SH-SY5Y (cell line): ENCODE results near the gene POSTN.

Experiments used
- GATA2 ChIP-seq: IDR thresholded peaks from 2 replicates; pipeline ENCODE4 v1.6.1; 2011; ENCODE audit warnings: mild to moderate bottlenecking, low read depth, low read length
- GATA3 ChIP-seq: IDR thresholded peaks from 2 replicates; pipeline ENCODE4 v1.6.1; 2011; ENCODE audit warnings: low read depth, mild to moderate bottlenecking, low read length, moderate library complexity

The POSTN gene, protein sequence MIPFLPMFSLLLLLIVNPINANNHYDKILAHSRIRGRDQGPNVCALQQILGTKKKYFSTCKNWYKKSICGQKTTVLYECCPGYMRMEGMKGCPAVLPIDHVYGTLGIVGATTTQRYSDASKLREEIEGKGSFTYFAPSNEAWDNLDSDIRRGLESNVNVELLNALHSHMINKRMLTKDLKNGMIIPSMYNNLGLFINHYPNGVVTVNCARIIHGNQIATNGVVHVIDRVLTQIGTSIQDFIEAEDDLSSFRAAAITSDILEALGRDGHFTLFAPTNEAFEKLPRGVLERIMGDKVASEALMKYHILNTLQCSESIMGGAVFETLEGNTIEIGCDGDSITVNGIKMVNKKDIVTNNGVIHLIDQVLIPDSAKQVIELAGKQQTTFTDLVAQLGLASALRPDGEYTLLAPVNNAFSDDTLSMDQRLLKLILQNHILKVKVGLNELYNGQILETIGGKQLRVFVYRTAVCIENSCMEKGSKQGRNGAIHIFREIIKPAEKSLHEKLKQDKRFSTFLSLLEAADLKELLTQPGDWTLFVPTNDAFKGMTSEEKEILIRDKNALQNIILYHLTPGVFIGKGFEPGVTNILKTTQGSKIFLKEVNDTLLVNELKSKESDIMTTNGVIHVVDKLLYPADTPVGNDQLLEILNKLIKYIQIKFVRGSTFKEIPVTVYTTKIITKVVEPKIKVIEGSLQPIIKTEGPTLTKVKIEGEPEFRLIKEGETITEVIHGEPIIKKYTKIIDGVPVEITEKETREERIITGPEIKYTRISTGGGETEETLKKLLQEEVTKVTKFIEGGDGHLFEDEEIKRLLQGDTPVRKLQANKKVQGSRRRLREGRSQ

DNA sequence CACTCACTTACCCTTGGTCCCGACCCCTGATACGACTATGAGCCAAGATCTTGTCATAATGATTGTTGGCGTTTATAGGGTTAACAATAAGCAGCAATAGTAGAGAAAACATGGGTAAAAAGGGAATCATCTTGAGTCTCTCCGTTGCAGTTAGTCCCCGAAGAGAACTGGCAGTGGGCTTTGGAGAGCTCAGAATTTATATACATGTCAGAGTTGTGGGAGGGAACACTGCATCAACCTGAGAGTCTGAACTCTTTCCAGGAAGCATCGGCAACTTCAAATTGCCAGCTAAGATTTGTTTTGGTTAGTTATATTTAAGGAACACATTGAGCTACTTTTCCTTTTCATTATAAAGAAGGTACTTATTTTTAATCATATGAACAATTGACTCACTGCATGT, at the start of gene POSTN:
Gene POSTN (minus strand): TSS at position 172 of the 400 bp plus-strand sequence. CDS start 42 bp downstream, at position 130.
- no peak for TF ChIP-seq GATA2
- no peak for TF ChIP-seq GATA3

DNA sequence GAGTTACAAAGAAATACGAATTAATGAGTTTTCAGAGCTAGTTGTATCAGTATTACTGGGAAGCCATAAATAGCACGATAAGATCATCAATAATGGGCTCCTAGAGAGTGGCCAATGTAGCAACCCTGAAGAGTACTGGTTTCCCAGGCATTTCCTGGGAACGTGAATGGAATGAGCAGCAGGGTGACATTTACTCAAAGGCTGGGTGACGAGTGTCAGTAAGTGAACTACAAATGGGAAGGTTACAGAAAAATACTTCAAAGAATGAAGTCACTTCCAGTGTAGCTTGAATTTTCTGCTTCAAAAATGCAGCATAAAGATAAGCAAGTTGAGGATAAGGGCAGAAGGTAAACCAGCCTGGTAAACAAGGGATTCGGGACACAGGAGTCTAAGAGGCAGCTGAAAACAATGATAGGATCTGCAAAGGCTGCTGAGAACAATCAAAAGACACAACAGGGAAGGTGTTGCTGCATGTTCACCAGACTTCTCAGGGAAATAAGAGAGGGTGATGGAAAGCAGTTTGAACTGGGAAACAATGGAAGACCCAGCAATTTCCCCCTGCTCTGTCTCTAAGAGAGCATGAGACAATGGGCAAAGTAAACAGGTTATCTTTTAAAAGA, 48.6 kb upstream of the POSTN start:
- TF ChIP-seq GATA3 (no peak), GATA2 (no peak)

DNA sequence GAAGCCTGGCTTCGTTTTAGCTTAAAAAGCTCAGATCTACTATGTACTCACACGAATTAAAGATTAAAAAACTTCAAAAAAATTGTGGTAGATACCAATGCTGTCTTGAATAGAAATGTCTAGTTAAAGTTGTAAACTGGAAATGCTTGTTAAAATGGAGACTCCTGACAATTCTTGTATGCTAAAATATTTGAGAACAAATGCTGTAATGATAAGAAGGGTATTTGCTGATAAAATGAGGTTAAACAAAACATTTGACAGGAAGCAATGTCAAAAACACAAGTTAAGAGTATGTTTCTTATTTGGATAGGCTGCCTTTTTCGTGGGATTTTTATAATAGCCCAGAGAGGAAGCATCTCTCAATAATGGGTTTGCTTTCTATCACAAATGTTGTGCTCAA, 48.0 kb upstream of the POSTN start:
- TF ChIP-seq GATA2 (no peak), GATA3 (no peak)

DNA sequence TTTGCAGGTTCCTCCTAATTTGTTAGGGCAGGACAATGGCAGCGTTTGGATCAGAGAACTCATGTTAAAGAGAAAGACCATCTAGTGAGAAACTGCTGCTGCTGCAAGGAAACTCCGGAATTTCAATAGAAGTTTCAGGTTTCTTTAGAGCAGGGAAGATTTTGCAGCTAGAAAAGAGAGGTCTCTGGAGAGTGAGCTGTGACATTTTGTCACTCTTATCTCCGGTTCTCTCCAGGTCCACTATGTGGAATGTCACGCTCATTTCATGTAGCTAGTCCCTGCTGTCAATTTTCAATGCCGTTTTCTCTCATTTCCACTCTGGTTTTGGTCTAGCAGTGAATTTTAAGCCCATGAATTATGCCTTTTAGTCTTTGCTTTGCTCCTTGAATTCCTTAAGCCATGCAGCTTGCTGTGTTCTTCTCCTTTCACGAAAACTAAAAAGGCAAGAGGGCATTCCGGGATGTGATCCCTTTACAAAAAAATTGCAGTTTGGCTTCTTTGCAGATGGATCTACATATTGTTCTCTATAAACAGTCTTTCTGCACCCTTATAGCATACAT, 46.7 kb upstream of the POSTN start:
- TF ChIP-seq GATA2 (no peak), GATA3 (no peak)

DNA sequence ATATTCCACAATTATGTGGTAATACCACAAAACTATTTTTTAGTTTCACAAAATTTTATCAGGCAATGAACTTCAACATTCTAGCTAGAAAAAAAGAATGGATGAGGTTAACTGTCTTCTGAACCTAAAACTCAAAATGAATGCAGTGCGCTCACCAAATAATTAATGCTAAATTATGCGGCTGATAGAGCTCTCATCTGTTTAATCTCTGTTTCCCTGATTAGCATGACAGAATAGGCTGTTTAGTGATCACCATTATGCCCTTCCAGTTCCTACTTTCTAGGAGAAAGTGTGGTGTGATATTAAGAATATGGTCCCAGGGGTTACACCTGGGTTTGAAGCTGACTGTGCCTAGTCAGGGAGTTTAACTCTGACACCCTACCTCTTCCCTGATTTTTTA, 42.8 kb upstream of the POSTN start:
- no peak for TF ChIP-seq GATA2
- TF ChIP-seq GATA3 = no peak

DNA sequence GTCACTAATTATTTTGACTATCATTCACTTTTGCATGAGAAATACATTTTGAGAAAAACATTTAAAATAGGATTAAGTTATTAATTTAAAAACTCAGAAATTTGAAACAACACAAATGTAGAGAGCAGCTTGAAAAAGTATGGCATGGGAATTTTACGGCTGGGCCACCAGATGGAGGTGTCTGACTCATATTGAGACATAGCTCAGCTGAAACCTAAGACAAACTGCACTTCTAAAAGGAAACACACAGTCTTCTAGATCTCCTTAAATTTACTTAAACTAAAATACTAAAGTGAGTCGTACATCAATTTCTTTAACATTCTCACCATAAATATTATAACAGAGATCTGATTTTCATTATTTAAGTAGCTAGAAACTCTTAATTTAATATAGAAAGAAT, 41.9 kb upstream of the POSTN start:
- TF ChIP-seq GATA2 (no peak), GATA3 (no peak)

DNA sequence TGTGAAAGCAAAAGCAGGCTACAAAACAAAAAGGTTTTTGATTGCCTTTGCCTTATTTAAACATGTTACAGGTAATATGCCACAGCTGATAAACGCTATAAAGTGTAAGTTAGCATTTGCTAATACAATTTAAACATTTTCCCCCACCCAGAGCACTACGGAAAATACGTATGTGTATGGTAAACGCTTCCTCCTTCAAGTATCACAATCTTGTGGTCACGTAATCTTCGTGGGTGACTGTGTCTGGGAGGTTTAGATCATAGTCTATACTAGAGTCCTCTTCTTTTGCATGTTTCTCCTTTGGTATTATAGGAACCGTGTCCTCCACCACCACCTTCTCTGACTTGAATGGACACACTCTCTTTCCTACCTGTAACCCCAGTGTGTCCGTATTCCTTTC, 38.1 kb upstream of the POSTN start:
- TF ChIP-seq GATA2 (no peak), GATA3 (no peak)

DNA sequence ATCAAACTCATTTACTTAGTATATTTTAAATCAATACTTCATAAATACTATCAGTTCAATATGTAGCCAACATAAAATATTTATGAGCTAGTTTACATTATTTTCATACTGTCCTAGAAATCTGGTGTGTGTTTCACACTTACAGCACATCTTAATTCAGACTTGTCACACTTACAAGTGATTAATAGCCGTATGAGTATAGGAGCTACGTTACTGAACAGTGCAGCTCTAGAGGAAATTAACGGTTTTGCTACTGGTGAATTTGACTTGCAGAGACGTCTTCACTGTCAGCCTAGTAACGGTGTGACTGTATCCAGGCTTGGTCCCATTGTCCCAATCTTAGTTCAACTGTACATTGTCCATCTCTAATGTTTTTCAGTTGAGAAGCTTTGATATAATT, 33.7 kb upstream of the POSTN start:
- TF ChIP-seq GATA3 = no peak
- TF ChIP-seq GATA2 = no peak

DNA sequence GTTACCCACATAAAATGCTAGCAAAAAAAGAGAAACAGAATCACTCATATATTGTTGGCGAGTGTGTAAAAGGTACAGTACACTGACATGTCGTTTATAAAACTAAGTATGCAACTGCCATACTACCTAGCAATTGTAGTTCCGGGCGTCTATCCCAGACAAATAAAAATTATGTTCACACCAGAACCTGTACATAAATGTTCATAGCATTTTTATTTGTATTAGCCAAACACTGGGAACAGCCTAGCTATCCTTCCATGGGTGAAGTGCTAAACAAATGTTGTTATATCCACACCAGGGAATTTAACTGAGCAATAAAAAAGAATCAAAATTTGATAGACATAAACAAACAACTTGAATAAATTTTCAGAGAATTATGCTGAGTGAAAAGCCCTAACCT, 28.9 kb upstream of the POSTN start:
- no peak for TF ChIP-seq GATA2

DNA sequence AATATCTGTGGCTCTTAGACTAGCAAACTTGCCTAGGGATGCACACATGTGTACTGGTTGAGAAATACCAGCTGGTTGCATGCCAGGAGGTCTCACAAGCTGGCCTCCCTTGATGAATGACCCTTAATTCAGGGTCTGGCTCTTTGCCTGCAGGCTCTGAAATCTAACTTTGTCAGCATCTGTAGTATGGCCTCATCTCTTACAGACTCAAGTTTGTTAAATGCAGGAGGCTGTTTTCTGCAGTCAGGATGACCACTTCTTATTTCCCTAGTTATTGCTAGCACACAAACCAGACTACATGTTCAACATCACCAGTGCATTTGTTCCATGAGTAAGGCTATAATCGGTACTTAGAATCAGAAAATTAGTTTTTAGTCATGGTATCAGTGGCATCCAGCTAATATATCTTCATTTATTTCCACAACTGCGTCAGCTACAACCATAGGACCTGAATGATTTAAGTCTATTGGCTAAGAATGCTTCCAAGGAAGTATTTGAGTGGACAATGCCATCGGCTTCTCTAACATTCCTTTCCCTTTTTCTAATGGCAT, 23.3 kb upstream of the POSTN start:
- TF ChIP-seq GATA3 (no peak), GATA2 (no peak)

DNA sequence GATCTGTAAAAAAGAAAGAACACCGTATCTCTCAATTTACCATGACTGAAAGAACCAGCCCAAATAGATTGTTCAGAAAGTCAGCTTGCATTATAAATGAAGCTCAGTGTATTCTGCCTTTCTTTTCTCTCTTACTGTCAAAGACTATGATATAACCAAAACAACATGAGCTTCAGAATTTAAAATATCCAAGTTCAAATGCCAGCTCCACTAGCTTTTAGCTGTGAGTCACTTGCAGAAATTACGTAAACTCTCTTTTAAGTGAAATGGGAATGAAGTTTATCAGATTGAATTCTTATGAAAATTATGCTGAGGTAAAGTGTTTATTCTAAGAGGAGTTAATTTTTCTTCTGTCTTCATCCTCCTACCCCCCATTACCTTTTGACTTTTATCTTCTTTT, 20.0 kb upstream of the POSTN start:
- TF ChIP-seq GATA3 (no peak), GATA2 (no peak)

DNA sequence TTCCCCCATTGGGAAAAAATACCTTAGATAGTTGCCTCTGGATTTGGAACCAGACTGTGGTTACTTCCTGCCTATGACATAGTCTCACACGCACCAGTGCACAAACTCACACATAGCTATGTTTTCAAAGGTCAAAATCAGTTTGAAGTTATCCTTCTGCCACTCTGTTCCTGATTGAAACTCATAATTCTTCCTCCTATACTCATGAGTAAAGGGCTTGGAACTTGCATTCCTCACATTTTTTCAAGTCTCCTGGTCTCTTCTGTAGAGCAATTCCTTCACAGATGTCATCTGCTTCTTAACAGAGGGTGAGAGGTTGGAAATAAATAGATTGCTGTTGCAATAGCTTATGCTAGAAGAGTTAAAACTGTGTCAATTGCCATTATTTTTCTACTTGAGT, 18.6 kb upstream of the POSTN start:
- TF ChIP-seq GATA3 (no peak), GATA2 (no peak)

DNA sequence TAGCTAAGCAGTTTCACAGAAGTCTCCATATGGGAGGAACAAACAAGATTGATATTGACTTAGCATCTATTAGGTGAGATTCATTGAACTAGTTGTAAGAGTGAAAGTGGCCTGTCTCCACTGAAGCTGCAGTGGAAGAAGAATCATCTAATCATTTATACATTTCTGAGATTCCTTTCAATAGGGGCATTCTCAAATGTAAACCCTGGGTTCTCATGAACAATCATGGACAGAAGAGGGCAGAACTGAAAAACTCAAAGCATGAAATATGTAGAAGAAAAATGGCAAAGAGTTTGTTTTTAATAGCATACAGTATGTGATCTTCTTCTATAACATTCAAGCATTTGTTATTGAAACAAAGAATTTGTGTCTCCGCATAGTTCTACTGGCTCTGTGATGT, 17.6 kb upstream of the POSTN start:
- TF ChIP-seq GATA2 (no peak), GATA3 (no peak)

DNA sequence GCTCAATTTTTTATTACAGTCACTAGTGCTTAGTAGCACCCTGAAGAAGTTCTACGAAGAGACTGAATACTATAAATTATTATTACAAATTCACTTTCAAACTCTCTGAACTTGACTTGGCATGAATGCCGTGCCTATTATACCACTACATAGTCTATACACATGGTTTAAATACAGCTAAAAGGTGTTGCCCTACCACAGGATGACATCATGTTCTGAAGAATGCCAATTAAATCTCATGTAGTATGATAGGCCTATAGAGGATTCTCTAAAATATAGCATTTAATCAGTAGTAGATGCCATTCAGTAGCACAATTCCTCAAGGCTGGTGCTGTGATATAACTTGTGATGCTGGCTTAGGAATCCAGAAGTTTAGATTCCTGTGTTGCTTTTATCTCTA, 16.7 kb upstream of the POSTN start:
- TF ChIP-seq GATA3 (no peak), GATA2 (no peak)

DNA sequence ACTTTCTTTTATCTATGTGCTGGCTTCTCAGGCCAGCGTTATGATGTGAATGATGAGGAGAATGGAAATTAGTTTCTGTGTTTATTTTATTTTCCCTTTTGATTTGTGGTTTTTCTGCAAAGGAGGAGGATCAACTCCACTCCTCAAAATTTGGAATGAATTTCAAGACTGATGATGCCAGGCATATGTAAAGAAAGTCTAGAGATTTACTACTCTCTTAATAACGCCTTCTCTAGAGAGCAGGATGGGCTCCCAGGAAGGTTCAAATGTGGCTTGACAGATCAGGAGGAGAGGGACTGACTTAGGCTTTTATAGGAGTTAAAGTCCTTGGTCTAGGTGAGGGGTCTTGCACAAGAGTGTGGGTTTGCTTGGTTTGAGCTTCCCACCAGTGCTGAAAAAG, 15.1 kb upstream of the POSTN start:
- no peak for TF ChIP-seq GATA3
- TF ChIP-seq GATA2 = no peak
